HPDE6-E6E7 (cell line): Measurements from ENCODE around the gene PTP4A2.

ENCODE experiments used
- DNase-seq: peaks from one replicate; pipeline ENCODE4 v3.0.0; 2011; ENCODE audit warnings: missing footprints; ENCODE audit errors: extremely low spot score

Gene PTP4A2

DNA sequence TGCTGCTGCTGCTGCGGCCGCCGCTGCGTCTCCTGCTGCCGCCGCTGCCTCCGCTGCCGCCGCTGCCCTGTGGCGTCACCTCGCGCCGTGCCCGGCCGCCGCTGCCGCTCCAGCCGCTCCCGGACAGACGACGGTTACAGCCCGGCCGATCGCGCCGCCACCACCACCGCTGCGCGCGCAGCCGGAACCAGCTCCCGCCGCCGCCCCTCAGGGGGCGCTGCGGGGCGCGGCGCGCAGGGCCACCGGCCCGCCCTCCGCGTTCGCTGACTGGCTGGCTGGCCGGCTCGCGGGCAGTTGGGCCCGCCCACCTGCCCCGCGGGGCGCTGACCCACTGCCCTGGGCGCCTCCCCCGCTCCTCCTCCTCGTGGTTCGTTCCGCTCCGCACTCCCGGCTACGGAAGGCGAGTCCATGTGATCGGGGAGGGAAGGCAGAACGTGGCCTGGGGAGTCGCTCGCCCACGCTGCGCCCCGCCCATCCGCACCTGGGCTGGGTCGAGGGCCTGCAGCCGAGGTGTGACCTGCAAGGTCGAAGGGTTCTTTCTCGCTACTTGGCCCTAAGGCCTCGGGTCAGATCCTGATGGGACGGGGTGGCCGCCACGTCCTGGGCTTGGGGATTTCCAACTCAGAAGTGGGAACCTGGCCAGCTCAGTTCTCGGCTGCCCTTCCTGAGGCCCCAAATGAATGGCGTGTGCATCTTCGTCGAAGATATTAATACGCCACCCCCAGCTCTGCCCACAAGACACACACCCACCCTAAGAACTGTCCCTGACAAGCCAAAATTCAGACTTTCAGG, at the start of gene PTP4A2:
TSS of gene PTP4A2 (minus strand) at position 185 of the 792 bp plus-strand sequence. CDS start 19,303 bp downstream, outside the sequence.
- peak; percentile 92 for DNase-seq

DNA sequence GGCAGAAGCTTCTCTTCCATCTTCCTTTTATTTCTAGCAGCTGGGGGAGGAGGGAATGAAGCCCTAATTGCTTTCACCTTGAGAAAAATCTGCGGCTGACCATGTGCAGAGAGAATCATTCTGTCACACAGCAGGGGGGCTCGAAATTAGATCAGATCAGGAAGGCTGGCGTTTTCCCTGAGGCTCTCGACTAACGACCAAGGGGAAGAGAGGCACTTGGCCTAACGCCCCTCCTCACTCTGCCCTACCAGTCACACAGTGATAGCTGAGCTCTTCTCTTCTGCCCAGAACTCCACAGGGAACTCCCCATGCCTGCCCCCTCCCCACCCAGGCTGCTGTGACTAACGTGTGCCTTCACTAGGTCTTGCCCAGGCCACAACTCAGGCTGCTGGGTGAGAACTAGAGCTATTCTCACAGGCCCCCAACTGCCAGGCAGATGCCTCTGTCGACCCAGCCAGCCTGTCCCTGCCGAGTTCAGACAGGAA, 49.0 kb upstream of the PTP4A2 start:
- no peak for DNase-seq

DNA sequence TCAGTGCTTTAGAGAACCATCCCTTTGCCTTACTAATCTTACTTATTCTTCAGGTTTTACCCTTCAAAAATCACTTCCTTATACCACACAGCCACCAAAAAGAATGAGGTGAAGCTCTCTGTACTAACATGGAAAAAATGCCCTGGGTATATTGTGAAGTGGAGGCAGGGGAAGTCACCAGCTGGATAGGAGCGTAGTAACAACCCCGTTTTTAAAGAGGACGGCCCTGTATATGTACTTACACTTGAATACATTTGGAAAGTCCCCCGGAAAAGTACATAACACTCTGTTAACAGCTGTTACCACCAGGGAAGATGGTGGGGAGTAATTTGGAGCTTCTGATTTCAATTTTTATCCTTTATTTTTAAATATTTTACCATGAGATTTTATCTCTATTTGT, 47.3 kb upstream of the PTP4A2 start:
- DNase-seq: no peak

- DNase-seq: no peak
Measured at GRCh38 chr1:31984419-31985347, 46.5 kb upstream of the PTP4A2 start.

GRCh38 chr1:31981972-31982371, 43.8 kb upstream of the PTP4A2 start:
- no peak for DNase-seq

DNA sequence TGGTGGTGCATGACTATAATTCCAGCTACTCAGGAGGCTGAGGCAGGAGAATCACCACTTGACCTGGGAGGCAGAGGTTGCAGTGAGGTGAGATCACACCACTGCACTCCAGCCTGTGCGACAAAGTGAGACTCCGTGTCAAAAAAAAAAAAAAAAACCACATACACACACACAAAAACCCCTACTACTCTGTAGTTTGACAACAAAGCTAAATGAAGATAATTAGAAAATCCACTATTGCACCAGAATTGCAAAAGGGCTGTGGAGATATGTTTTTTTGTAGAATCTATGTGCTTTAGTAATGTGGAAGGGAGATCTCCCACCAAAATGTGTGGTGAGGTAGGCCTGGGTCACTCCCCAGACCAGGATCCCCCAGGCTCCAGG, 43.3 kb upstream of the PTP4A2 start:
- no peak for DNase-seq

DNA sequence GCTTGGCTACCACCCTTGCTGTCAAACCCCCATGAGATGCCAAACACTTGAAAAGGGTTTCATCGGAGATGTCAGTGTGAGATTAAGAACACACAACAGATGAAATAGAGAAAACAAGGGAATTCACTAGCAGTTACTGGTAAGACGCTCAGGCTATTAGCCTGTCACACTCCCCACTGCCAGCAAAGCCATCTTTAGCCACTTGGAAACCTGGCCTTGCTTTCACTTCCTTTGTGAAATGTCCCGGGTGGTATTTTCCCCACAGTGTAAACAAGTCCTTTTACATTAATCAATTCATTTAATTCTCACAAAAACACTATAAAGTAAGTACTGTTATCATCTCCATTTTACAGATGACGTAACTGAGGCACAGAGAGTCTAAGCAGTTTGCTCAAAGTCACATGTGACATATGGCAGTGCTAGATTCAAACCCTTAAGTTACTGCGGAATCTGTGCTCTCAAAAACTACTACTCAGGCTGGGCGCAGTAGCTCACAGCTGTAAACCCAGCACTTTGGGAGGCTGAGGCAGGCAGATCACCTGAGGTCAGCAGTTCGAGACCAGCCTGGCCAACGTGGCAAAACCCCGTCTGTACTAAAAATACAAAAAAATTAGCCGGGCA, 42.8 kb upstream of the PTP4A2 start:
- no peak for DNase-seq

- DNase-seq: no peak
Measured at GRCh38 chr1:31978843-31979400, 40.8 kb upstream of the PTP4A2 start.

GRCh38 chr1:31977385-31978131, 39.4 kb upstream of the PTP4A2 start:
- DNase-seq: peak; percentile 42

DNA sequence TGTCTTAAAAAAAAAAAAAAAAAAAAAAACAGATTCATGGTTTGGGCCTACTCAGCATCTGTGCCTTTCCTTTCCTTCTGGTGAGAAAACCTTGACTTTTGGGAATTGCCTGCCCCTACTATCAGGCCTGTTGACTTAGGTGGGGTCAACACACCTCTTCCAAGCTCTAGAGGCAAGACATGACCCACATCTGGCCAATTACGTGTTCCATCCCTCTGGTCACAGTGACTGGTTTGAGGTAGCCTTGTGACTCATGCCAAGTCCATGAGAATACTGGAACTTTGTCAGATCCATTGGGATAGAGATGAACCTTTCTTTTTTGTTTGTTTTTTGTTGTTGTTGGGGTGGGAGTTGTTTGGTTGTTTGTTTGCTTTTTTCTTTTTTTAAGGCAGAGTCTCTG, 38.2 kb upstream of the PTP4A2 start:
- DNase-seq: no peak

- no peak for DNase-seq
Measured at GRCh38 chr1:31970873-31971272, 32.7 kb upstream of the PTP4A2 start.

- no peak for DNase-seq
Measured at GRCh38 chr1:31961536-31961935, 23.4 kb upstream of the PTP4A2 start.

GRCh38 chr1:31959521-31960340, 21.6 kb upstream of the PTP4A2 start:
- DNase-seq: no peak

DNA sequence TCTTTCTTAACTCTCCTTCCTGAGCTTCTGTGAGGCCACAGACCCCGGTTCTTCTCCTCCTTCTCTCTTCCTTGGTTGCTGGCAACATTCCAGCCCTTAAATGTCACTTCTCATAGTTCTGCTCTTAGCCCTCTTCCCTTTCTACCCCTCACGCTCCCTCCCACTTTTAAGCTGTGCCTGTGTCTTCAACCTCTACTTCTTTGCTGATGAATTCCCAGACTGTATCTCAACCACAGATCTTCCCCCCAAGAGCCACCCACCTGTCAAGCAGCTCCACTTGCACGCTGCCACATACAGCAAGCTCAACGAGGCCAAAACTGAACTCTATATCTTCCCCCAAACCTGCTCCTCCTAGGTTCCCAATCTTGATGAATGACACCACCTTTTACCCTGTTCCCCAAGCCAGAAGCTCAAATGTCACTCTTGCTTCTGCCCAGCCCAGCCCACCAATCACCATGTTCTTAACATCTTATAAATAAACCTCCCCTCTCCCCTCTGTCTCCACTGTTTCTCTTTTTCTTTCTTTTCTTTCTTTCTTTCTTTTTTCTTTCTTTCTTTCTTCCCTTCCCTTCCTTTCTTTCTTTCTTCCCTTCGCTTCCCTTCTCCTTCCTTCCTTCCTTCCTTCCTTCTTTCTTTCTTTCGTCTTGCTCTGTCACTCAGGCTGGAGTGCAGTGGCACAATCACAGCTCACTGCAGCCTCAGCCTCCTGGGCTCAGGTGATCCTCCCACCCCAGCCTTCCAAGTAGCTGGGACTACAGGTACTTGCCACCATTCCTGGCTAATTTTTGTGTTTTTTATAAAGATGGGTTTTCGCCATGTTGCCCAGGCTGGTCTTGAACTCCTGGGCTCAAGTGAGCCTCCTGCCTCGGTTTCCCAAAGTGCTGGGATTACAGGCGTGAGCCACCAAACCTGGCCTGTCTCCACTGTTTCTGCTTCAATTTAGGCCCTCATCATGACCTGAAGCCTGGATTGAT, 19.8 kb upstream of the PTP4A2 start:
- no peak for DNase-seq

DNA sequence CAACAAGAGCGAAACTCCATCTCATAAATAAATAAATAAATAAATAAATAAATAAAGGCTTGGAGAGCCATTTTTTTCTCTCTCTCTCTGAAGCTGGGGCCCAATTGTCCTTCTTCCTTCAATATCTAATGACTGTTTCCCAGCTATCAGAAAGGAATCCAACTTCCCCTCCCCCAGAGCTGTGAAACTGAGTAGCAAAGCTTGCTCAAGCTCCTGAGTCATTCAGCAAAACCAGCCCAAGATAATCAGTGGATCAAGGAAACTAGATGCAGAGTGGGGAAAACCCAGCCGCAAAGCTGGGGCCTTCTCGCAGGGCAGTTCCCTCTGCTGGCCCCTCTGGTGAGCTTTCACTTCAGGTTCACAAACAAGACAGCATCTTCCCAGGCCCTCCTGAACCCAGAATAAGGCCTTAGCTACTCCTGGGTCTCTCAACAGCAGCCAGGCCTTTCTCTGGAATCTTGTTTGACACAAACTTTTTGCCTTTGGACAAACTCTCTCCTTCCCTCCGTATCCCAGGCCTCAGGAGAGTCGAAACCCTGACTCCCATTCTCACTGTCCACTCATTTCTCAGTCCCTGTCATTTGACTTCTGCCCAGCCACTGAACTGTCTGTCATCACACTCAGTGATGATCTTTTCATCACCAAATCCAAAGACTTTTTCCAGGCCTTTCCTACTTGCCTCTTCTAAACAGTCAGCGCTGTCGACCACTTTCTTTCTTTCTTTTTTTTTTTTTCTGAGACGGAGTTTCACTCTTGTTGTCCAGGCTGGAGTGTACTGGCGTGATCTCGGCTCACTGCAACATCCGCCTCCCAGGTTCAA, 18.0 kb upstream of the PTP4A2 start:
- peak; percentile 91 for DNase-seq

DNA sequence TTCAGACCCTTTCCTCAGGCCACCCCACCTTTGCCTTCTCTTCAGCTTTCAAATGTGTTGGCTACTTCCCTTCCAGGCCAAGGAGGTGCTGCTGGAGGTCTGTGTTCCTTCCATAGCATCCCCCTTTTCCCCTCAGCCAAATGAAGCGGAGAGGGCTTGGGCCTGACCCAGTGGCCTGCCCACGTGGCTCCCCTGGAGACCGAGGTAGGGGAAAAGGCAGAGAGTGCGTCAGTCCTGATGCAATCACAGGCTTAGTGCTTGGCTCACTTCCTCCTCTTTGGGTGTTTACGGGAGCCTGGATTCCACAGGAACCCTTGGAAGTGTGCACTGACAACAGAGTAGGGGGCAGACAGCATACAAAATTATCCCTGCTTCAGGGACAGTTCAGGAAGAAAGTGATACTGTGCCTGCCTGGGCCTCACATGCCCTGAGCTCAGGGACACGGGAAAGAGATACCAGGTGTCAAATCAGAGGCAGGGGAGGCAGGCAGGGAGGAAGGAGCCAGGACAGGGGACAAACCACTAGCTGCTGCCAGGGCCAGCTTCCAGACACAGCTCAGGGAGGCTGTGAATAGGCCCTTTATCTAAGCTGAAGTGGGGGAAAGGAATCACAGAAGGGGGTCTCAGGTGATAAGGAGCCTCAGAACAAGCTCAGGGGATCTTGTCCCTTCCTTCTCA, 16.6 kb upstream of the PTP4A2 start:
- peak; percentile 77 for DNase-seq

GRCh38 chr1:31952825-31953220, 14.7 kb upstream of the PTP4A2 start:
- no peak for DNase-seq

DNA sequence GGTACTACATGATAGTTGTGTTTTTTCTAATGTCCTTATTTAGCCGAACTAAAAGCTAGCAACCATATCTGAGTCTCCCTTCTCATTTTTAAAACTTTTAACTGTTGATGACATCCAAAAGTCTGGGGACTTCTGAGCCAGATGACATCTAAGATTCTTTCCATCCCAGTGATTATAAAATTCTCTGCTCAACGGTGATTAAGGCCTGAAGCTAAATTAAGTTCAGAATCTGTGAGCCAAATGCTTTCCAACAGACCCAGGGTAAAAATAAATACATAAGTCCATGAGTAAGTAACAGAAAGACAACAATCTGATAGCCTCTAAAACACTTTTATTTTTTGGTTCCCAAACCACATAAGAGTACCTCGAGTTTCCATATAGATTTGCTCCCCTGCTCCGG, 13.1 kb upstream of the PTP4A2 start:
- no peak for DNase-seq
